LNCaP clone FGC (cell line): Measurements from ENCODE around the gene EXOC4.

Source experiments
- DNase-seq: peaks from one replicate; pipeline ENCODE4 v3.0.0-alpha.2; 2011; ENCODE audit warnings: low read depth
- H3K4me3 ChIP-seq: 2 replicates; pipeline ENCODE4 v1.5.1; 2011; ENCODE audit warnings: mild to moderate bottlenecking, low read depth, low read length, control low read depth
- TF ChIP-seq, protein P1 (sequence below): IDR thresholded peaks from 2 replicates; pipeline ENCODE4 v1.5.1; 2012; ENCODE audit warnings: mild to moderate bottlenecking; ENCODE audit not compliant: control insufficient read depth, insufficient read depth; ENCODE audit errors: extremely low read depth

The EXOC4 gene

DNA sequence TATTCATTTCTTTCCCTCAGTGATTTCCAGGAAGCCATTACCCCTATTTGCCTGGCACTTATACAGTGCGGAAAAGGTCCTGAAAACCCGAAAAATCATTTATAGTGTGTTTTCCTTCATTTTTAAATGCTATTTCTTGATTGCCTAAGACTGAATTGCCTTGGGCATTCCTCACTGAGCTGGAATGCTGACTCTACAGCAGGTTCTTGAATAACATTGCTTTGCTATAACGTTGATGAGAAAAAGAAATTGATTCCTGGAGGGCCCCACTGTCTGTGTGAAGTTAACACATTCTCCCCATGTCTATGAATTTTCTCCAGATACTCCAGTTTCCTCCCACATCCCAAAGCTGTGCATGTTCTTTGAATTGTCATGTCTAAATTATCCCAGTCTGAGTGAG lies 308.5 kb downstream of the EXOC4 start:
- DNase-seq: no peak
- H3K4me3 ChIP-seq: no peak overlapping the region
- TF ChIP-seq, protein P1, sequence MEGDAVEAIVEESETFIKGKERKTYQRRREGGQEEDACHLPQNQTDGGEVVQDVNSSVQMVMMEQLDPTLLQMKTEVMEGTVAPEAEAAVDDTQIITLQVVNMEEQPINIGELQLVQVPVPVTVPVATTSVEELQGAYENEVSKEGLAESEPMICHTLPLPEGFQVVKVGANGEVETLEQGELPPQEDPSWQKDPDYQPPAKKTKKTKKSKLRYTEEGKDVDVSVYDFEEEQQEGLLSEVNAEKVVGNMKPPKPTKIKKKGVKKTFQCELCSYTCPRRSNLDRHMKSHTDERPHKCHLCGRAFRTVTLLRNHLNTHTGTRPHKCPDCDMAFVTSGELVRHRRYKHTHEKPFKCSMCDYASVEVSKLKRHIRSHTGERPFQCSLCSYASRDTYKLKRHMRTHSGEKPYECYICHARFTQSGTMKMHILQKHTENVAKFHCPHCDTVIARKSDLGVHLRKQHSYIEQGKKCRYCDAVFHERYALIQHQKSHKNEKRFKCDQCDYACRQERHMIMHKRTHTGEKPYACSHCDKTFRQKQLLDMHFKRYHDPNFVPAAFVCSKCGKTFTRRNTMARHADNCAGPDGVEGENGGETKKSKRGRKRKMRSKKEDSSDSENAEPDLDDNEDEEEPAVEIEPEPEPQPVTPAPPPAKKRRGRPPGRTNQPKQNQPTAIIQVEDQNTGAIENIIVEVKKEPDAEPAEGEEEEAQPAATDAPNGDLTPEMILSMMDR: no peak

DNA sequence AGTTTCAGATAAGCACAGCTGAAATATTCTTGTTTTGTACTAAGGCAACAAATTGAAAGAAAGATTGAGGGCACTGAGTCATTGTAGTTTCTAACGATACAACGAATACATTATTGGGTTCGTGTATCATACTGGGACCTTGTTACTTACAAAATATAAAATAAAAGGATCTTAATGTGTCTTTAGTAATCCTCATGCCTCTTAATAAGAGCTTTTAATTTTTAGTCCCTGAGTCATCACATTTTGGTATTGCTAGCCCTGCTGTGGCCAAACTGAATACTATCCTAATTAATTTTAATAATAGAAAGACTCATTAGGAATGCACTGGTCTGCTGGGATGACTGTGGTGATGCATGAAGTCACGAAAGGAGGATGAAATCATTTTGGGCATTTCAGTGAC lies 309.7 kb downstream of the EXOC4 start:
- TF ChIP-seq, protein P1: no peak
- DNase-seq: no peak

DNA sequence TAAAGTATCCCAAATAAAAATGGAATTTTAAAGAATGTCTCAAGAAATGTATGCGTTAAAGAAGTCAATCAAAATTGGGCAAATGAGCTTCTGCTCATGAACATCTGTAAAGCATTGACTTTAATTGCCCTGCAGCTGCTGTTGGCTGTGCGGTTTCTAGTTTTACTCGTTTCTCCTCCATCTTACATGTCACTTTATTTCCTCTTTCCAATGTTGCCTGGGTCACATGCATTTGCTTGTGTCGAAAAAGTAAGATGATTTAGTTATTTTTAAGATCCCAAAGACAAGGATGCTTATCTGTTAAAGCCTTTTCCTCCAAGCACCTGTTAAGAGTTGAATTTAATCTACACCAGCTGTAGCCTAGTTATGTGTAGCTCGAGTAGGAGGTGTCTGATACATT lies 310.4 kb downstream of the EXOC4 start:
- DNase-seq: no peak
- TF ChIP-seq, protein P1: no peak
- H3K4me3 ChIP-seq: no peak overlapping the region

More for the DNA sequence above, 309.7 kb downstream of the EXOC4 start:
- H3K4me3 ChIP-seq: no peak overlapping the region

DNA sequence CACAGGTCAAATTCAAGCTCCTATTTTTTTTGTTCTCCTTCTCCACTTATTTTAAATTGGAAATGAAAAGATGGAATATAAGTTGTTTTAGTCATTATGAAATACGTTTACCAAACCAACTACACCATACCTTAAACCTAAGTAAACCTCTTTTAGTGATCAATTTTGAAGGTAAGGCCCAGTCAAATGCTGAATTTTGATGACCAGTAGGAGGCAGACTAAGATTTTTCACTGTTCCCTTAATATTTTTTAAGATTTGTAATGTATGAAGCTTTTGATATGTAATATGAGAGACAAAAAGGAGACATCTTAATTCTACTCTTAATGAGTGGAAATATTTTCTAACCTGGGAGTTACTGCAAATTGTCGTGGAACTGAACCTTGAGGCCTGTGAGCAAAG lies 311.6 kb downstream of the EXOC4 start:
- no peak overlapping the region for H3K4me3 ChIP-seq
- no peak for DNase-seq
- TF ChIP-seq, protein P1: peak; percentile 24; the same call in 1 of the 2 replicates

DNA sequence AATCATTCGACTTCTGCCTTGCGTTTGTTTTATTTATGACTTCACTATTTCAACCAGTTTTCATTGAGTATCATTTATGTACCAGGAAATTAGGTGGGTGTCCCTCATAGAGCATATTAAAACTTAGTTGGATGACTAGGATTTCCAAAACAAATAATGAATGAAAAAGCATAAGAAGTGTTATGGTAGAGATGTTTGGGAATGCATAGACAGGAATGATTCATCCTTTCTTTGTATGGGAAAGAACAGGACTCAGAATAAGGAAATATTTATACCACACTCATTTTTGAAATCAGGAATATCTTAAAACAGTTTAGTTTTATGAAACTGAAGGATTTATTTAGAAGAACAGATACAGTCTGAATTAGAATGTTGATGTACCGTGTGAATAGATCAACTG lies 315.7 kb downstream of the EXOC4 start:
- DNase-seq: no peak
- H3K4me3 ChIP-seq: no peak overlapping the region
- TF ChIP-seq, protein P1: no peak

DNA sequence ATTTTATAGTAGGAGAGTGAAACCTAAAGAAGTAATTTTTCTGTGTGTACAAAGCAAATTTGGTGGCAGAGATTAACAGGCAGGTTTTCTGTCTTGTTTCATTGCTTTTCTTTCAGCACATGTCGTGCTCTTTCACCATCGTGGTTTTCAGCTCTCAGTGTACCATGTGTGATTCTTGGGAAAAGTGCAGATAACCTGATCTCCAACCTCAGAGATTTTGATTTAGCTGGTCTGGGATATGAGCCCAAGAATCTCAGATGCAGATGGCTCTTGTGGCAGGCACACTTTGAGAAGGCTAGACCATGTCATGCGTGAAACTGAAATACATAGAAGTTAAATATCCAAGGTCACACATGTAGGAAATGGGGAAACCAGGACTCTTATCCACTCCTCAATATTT lies 317.4 kb downstream of the EXOC4 start:
- TF ChIP-seq, protein P1: no peak
- no peak for DNase-seq
- H3K4me3 ChIP-seq: no peak overlapping the region

DNA sequence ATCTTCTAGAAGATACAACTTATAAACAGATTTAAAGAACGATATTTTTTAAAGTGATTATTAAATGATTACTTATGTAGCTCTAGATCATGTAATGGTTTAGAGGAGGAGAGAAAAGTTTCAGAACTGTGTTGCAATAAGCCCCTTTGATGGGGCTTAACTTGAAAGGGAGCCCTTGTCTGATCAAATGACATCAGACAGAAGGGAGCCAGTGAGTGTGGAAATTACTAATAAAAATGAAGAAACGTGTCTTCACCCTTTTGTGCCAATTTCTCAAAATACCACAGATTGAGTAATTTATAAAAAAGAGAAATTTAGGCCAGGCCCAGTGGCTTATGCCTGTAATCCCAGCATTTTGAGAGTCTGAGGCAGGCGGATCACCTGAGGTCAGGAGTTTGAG lies 318.2 kb downstream of the EXOC4 start:
- H3K4me3 ChIP-seq: no peak overlapping the region
- no peak for DNase-seq
- TF ChIP-seq, protein P1: no peak
